ENCODE data around the gene C1orf56. TPM values are rescaled to one million over a fixed set of nuclear protein-coding genes. Genes with fewer than 3 reads are reported as not detected.

C1orf56 gene
- total and polyA plus RNA-seq, 2 of the 13 experiments (the other 11 are each of a cell fraction or from before 2014, with no cell fraction given) = 1.5 to 3.2 TPM

DNA sequence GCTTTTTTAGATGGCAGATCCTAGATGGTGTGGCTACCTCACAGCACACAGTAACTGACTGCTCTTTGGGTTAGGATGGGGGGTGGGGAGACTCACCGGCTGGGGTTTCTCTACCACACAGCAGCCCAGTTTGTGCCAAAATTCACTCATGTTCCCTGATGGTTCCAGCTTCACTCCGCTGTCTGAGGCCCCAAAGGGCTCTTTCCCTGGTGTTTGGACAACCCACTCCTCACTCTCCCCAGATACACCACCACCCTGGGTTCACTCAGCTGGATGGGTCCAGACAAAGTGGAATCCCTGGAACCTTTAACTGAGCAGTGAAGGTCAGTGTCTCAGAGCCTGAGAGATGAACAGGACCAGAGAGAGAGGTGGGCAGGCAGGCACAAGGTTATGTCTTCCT, 8.0 kb downstream of the C1orf56 start:
- Histone ChIP-seq H4K20me1 (ENCODE audit: insufficient read depth, low read length) (no peaks in the 10 kb centered on the region), H3K9me3 (ENCODE audit: low read length) (no peaks in the 10 kb centered on the region), H3K36me3 (replicated peaks in 1 of 2; ENCODE audit: control insufficient read depth in 1 of 2, insufficient read depth in 2 of 2, low read length in 2 of 2) (peaks cover 13 to 34% of the 10 kb centered on the region in 2 experiments), H3K4me3 (replicated peaks in 1 of 3; ENCODE audit: insufficient read depth in 1 of 3, low read depth in 2 of 3, low read length in 3 of 3) (no peak overlapping the region), H2AFZ (ENCODE audit: low read length) (no peak overlapping the region), H3K79me2 (ENCODE audit: insufficient read depth, low read length) (peaks cover 19% of the 10 kb centered on the region), H3K9ac (ENCODE audit: insufficient read depth, low read depth, low read length) (no peak overlapping the region), H3K27me3 (ENCODE audit: control insufficient read depth in 1 of 2, insufficient read depth in 2 of 2, low read length in 2 of 2) (no peaks in the 10 kb centered on the region), H3K27ac (ENCODE audit: extremely low read length, insufficient read depth, low read length) (no peak overlapping the region), H3K4me1 (ENCODE audit: insufficient read depth, low read length) (peaks cover 58% of the 10 kb centered on the region), H3K4me2 (ENCODE audit: low read depth, low read length) (no peak overlapping the region)
- TF ChIP-seq ZNF331 (CRISPR knock-in tag; IDR thresholded peaks at IDR 0.05) (no peak), KDM4B (CRISPR knock-in tag; IDR thresholded peaks at IDR 0.05) (no peak), ISL2 (CRISPR knock-in tag; IDR thresholded peaks at IDR 0.05) (no peak), GATAD2A (CRISPR knock-in tag; IDR thresholded peaks at IDR 0.05) (no peak), XRCC5 (optimal IDR thresholded peaks at IDR 0.05; ENCODE audit: low read length) (no peak), ZNF224 (CRISPR knock-in tag; IDR thresholded peaks at IDR 0.05) (no peak), KAT2B (IDR thresholded peaks at IDR 0.05; ENCODE audit: borderline replicate concordance, low read depth, low read length) (no peak), DNMT3B (CRISPR knock-in tag; conservative IDR thresholded peaks at IDR 0.05) (no peak), SP5 (CRISPR knock-in tag; IDR thresholded peaks at IDR 0.05; ENCODE audit: borderline replicate concordance, low read depth) (no peak), ZNF432 (CRISPR knock-in tag; IDR thresholded peaks at IDR 0.05; ENCODE audit: borderline replicate concordance) (no peak)
- TF ChIP-seq, protein P1, sequence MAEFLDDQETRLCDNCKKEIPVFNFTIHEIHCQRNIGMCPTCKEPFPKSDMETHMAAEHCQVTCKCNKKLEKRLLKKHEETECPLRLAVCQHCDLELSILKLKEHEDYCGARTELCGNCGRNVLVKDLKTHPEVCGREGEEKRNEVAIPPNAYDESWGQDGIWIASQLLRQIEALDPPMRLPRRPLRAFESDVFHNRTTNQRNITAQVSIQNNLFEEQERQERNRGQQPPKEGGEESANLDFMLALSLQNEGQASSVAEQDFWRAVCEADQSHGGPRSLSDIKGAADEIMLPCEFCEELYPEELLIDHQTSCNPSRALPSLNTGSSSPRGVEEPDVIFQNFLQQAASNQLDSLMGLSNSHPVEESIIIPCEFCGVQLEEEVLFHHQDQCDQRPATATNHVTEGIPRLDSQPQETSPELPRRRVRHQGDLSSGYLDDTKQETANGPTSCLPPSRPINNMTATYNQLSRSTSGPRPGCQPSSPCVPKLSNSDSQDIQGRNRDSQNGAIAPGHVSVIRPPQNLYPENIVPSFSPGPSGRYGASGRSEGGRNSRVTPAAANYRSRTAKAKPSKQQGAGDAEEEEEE (CRISPR knock-in tag; IDR thresholded peaks at IDR 0.05; ENCODE audit: borderline replicate concordance) = no peak
- ATAC-seq = no peak
- DNase-seq (ENCODE audit: low spot score) = no peak
- BruUV-seq (replicated peaks) = no TSS peak
- FAIRE-seq = no peak
- POLR2A ChIA-PET = interaction anchor here (0.6 to 1.2 kb wide), 2 partner anchors 9 to 49 kb away, joined by 3 read pairs; partner anchors contain the start of gene MINDY1
- CTCF ChIA-PET (ENCODE audit: low intra/inter-chr PET ratio, low total read pairs) = no interaction called here
- intact Hi-C loops (cut with micrococcal nuclease; ENCODE audit: unreplicated experiment) (no loop called here), in situ Hi-C loops (cut with HindIII; ENCODE audit: extremely low pct_ligation_motif_present, low pct_unique_long_range_greater_than_20kb) (no loop called here)
- WGBS (ENCODE audit: low lambda C conversion rate) = 100% methylated on average over 1 of the region's 2 CpGs
